ENCODE results near the gene TSSK3. TPM values are rescaled to one million over a fixed set of nuclear protein-coding genes. Genes with fewer than 3 reads are reported as not detected.

Gene TSSK3
- total and polyA plus RNA-seq, 9 of the 15 experiments (the other 6 are each of a cell fraction or from before 2014, with no cell fraction given), result 0.27 to 2.8 (median 1.9) TPM

DNA sequence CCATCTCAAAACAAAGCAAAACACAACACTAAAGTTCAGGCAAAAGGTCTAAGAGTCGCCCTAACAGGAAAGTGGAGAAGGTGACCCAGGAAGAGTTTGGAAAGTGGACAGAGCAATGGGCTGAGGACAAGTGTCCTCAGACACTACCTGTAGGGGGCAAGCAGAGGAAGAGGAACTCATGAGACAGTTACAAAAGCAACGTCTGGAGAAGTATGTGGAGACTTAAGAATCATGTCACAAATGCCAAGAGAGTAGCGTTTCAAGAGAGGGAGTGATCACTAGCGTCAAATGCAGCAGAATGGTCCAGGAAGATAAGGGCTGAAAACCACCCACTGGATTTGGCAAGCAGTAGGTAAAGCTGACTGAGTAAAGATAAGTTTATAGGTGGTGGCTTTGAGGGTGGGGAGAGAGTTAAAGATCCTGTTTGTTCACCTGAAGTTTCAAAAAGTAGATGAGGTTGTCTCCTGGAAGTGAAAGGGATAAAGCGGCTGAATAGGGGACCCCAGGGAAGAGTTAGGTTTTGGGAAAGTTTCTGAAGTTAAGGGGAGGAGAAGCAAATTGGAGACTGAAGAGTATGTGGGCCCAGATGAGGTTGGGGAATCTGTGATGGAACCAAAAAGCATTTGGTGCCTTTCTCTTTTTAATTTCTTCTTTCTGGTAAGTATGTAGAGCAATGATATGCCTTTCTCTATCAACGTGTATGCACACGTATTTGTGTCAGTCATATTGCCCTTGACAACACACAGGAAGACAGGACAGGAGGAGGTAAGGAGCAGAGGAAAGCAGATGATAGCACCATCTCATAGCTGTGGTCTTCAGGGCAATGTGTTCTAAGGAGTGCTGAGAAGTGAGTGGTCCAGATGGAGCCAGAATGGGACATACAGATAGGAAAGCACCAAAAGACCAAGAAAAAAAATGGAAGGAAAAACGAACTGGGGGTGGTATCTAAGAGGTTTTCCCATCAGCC is 28.8 kb downstream of the TSSK3 start (continued):
- no peak for TF ChIP-seq JUN (IDR thresholded peaks at IDR 0.05; ENCODE audit: borderline replicate concordance, low read depth, low read length)
- TF ChIP-seq JUN (CRISPR knock-in tag; IDR thresholded peaks at IDR 0.05; ENCODE audit: borderline replicate concordance), result peak; percentile 21; the same call in 1 of the 2 replicates
- no peak for TF ChIP-seq RHOXF2B (CRISPR knock-in tag; conservative IDR thresholded peaks at IDR 0.05)
- TF ChIP-seq KHSRP (IDR thresholded peaks at IDR 0.05), result peak; percentile 58; the same call in 1 of the 2 replicates
- TF ChIP-seq CAMTA2 (CRISPR knock-in tag; conservative IDR thresholded peaks at IDR 0.05), result no peak
- no peak for TF ChIP-seq ZNF408 (CRISPR knock-in tag; IDR thresholded peaks at IDR 0.05; ENCODE audit: low read depth)
- no peak for TF ChIP-seq POLR3G (IDR thresholded peaks at IDR 0.05; ENCODE audit: extremely low read depth, insufficient read length, insufficient replicate concordance)
- no peak for TF ChIP-seq ZNF830 (CRISPR knock-in tag; IDR thresholded peaks at IDR 0.05)
- TF ChIP-seq ZNF184 (CRISPR knock-in tag; IDR thresholded peaks at IDR 0.05), result no peak
- TF ChIP-seq, protein P1, sequence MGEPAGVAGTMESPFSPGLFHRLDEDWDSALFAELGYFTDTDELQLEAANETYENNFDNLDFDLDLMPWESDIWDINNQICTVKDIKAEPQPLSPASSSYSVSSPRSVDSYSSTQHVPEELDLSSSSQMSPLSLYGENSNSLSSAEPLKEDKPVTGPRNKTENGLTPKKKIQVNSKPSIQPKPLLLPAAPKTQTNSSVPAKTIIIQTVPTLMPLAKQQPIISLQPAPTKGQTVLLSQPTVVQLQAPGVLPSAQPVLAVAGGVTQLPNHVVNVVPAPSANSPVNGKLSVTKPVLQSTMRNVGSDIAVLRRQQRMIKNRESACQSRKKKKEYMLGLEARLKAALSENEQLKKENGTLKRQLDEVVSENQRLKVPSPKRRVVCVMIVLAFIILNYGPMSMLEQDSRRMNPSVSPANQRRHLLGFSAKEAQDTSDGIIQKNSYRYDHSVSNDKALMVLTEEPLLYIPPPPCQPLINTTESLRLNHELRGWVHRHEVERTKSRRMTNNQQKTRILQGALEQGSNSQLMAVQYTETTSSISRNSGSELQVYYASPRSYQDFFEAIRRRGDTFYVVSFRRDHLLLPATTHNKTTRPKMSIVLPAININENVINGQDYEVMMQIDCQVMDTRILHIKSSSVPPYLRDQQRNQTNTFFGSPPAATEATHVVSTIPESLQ (CRISPR knock-in tag; IDR thresholded peaks at IDR 0.05), result no peak
- TF ChIP-seq GATAD2A (IDR thresholded peaks at IDR 0.05), result peak; percentile 90
- TF ChIP-seq NONO (IDR thresholded peaks at IDR 0.05; ENCODE audit: low read depth in 2 of 2, low read length in 1 of 2), result peak in 1 of 2 experiments; percentile 74; a peak in 2 of 4 replicates
- no peak for TF ChIP-seq ZNF239 (CRISPR knock-in tag; IDR thresholded peaks at IDR 0.05)
- TF ChIP-seq MTF1 (CRISPR knock-in tag; IDR thresholded peaks at IDR 0.05; ENCODE audit: borderline replicate concordance), result no peak
- 0 out of 2 replicates have a peak, but pooled peaks have one; percentile 12 for TF ChIP-seq SNIP1 (IDR thresholded peaks at IDR 0.05; ENCODE audit: low read depth)
- peak; percentile 55; the same call in 1 of the 2 replicates for TF ChIP-seq OTX1 (CRISPR knock-in tag; IDR thresholded peaks at IDR 0.05)
- TF ChIP-seq NFATC3 (IDR thresholded peaks at IDR 0.05), result peak; percentile 82; the same call in 1 of the 2 replicates
- no peak for TF ChIP-seq FOXJ2 (tag; IDR thresholded peaks at IDR 0.05)
- TF ChIP-seq SUPT5H (IDR thresholded peaks at IDR 0.05), result peak; percentile 50; the same call in 1 of the 2 replicates
- no peak for TF ChIP-seq ZNF551 (CRISPR knock-in tag; IDR thresholded peaks at IDR 0.05)
- TF ChIP-seq MBD2 (IDR thresholded peaks at IDR 0.05; ENCODE audit: borderline replicate concordance, low read depth), result peak; percentile 82
- TF ChIP-seq, protein P2, sequence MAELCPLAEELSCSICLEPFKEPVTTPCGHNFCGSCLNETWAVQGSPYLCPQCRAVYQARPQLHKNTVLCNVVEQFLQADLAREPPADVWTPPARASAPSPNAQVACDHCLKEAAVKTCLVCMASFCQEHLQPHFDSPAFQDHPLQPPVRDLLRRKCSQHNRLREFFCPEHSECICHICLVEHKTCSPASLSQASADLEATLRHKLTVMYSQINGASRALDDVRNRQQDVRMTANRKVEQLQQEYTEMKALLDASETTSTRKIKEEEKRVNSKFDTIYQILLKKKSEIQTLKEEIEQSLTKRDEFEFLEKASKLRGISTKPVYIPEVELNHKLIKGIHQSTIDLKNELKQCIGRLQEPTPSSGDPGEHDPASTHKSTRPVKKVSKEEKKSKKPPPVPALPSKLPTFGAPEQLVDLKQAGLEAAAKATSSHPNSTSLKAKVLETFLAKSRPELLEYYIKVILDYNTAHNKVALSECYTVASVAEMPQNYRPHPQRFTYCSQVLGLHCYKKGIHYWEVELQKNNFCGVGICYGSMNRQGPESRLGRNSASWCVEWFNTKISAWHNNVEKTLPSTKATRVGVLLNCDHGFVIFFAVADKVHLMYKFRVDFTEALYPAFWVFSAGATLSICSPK (IDR thresholded peaks at IDR 0.05; ENCODE audit: borderline replicate concordance), result peak; percentile 82; the same call in 1 of the 2 replicates
- peak; percentile 27; the same call in 1 of the 2 replicates for TF ChIP-seq ARID2 (IDR thresholded peaks at IDR 0.05)
- TF ChIP-seq ZNF282 (CRISPR knock-in tag; IDR thresholded peaks at IDR 0.05), result no peak
- peak; percentile 87 for TF ChIP-seq ZNF589 (CRISPR knock-in tag; IDR thresholded peaks at IDR 0.05; ENCODE audit: low read depth)
- no peak for TF ChIP-seq HIVEP1 (CRISPR knock-in tag; IDR thresholded peaks at IDR 0.05)
- TF ChIP-seq U2AF1 (optimal IDR thresholded peaks at IDR 0.05; ENCODE audit: low read depth, low read length), result no peak
- no peak for TF ChIP-seq FOXK1 (CRISPR knock-in tag; IDR thresholded peaks at IDR 0.05; ENCODE audit: borderline replicate concordance)
